NCI-H82 (cell line): Measurements from ENCODE around the gene LIMD2.

Experiments
- DNase-seq: peaks from one replicate; lab custom pipeline; 2025; lab: John Stamatoyannopoulos, UW

LIMD2 gene

DNA sequence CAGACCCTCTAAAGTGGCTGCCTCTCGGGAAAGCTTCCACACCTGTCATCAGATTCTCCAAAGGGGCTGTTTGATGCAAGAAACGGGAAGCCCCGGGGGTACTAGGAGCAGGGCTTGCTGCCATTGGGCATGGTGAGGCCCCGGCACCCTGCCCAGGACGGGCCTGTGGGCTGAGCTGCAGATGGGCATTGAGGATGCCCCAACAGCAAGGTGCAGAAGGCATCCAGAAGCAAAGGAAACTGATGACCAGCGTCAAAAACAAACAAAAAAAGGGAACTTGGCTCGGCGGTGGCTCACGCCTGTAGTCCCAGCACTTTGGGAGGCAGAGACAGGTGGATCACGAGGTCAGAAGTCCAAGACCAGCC lies 1.5 kb upstream of the LIMD2 start:
- DNase-seq, result no peak

DNA sequence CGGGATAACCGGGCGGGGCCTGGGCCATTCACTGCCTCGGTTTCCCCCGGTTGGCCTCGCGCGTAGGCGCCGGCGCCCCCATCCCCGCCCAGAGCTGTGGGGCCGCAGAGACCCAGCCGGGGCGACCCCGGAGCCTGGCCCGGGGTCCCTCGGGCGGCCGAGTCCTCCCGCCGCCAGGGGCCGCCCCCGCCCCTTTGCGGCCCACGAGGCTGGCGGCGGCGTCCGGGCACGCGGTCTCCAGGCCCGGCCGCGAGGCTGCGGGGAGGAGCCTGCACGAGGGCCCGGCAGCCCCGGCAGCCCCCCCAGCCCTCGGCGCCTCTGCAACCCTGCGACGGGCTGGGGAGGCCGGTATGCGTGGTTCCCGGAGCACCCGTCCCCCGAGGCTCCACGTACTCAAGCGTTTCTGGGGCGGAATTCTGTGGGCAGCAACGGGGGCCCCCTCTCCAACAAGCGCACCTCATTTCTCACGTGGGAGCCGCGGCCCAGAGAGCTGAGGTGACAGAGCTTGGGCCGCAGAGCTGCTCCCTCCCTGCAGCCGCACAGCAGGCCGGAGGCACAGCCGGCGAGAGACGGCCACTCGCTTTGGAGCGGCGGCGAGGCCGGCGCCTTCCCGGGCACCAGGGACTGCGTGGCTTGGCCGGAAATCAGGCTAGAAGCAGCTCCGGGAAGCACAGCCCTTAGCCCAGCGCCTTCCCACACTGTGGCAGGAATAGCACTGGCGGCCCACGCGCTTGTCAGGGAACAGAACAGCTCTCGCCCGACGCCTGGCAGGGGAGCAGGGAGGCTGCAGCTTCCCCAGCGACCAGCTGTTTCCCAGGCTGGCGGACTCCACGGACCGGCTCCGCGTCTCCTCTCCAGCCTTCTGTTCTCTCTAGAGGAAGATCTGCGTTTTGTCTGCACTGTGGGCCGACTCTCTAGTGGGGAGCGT lies 867 bp upstream of the LIMD2 start:
- DNase-seq, result peak; percentile 67

DNA sequence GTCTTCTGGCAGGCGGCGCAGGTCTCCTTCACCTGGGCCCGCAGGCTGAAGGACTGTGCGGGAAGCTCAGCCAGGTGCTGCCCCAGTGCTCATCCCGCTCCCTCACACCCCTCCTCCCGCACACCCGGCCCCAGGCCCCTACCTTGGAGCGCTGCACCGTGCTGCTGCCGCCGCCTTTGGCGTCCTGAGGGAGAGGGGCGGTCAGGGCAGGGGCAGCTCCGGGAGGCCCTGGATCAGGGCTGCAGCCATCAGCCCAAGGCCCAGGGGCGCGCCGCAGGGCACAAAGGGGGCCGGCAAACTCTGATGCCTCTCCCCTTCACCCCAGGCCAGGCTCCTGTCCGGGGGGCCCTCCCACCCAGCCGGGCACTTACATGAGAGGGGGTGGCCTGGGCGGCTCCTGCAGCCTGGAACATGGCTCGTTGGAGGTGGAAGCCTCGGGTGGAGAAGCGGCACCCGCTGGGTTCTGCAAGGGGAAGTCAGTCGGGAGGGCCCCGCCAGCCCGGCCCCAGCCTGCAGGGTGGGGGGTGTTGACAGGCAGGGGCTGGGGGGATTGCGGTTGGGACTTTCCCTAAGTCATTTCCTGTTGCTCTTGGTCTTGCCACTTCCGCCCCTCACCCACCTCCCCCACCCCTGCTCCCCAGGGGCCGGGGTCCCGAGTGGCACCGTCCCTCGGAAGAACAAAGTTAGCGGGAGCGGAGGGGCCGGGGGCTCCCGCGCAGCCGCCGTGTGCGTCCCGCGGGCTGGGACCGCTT lies 863 bp downstream of the LIMD2 start:
- peak; percentile 66 for DNase-seq

DNA sequence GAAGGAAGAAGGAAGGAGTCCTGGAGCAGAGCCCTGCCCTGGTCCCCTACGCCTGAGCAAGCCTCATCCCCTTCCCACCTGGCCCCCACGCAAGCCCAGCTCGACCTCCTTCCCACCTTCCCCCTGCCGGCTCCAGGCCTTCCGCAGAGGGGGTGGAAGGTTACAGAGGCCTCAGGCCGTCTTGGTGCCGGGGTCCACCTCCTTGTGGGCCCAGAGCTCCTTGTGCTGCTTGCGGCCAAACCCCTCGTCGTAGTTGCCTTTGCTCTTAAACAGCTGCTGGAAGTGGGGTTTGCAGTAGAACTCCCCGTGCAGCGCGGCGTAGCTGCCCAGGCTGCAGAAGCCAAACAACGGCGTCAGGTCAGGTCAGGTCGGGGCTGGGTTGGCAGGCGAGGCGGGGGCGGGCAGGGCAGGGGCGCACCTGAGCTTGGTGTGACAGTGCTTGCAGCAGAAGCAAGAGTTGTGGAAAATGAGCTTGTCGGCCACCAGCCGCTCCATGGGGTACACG lies 1.5 kb downstream of the LIMD2 start:
- no peak for DNase-seq

DNA sequence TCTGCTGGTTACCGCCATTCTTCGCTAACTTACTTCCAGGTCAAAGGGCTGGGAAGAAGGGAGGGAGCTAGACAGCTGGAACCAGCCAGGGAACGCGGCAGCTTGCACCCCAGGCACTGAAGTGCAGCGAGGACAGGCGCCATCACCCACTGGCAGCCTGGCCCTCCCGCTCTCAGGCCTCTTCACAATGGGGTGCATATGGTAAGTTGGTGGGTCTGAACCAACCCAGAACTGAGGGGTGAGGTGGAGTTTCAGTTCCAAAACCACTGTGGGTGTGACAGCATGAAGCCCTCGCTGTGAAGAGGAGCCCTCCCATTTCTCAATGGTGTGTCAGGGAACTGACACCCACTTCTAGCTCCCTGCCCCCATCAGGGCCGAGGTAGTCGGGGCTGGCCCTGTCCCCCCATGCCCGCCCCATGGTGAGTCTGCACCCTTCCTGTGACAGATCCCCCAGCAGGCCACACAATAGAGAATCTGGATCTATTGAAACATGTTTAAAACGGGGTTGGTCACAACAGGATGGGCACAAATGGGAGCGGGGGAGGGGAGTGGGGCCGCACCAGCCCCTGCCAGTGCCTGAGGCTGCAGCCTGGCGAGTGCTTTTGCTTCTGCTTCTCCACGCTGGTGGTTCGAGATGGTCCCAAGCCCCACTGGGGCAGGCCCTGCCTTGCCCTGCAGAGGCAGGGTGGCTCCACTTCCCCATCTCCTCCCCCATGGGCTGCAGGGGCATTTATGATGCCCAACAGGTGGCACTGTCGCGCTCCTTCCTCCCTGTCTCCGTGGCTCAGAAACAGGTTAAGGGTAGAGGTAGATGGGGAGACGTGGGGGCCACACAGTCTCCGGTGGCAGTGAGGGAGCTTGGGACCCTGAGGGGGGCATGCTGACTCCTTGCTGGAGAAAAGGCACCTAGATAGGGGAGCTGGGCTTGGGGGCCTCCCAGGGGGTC lies 2.3 kb downstream of the LIMD2 start:
- DNase-seq, result peak; percentile 80

DNA sequence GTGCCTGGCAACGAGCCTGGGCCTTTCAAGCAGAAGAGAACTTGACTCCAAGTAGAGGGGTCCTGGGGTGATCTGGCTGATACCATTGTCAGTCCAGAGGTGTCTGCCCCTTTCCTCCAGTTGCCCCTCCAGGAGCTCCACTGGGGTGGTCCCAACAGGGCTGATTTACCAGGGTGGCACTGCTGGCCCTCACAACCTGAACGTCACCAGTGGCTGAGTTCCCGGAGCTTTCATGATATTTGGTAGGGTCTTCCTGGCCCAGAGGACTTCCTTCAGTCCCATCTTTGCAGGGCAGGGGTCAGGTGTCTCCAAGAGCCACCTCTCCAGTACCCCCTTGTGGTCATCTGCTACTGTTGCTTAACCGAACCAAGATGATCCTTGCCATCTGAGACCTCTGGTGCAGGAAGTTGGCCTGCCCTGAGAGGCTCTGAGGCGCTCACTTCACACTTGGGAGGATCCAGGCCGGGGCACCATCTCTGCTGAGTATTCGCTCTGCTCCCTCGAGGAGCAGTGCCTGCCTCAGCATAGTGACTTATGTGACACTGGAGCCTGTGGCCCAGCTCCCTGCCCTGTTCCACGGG lies 3.5 kb downstream of the LIMD2 start:
- peak; percentile 75 for DNase-seq

DNA sequence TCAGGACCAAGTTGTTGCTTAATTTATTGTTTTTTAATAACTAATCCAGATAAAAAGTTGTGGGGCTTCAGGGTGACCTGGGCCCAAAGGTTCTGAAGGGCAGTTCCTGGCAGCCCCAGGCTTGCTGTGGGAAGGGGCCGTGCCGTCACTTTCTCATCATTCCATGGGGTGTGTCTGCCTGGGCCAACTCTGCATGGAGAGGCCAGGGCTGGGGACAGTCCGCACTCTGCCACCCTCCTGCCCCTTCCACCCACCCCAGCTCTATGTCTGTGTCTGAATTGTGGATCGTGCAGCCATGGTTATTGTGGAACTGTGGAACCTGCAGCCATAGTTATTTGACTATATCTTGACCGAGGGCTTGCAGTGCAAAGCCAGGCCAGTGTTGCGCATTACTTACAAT lies 4.0 kb downstream of the LIMD2 start:
- DNase-seq, result no peak

DNA sequence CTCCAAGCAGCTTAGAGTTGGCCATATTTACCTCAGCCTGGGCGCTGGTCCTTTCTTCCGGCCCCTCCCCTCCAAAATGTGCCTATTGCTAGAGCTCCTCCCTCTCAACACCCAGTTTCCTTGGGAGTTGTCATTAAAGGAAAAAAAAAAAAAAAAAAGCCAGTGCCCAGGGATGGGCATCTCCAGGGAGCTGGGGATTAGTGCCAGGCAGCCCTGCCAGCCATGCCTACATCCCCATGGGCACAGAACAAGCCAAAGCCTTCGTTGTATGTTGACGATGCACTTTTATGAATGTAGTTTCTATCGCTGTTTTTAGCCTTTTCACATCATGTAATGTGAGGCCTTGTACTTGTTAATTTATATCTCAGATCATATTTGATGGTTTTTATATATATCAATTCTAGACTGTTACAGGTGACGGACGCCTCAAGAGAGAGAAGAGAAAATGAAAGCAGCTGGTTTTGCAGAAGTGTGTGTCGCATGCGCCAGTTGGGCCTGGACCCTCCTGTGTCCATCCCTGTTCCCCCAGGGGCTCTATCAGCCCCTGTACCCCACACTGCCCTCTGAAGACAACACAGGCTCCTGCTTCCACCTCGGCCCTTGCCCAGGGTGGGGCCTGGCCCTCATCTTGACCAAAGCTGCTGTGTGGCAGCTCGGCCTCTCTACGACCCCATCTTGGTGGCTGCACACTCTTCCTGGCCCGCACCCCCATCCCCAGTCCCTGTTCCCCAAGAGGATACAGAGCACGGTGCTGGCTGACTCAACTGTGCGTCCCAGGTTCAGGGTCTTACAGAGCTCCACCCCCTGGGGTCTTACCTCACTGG lies 4.8 kb downstream of the LIMD2 start:
- DNase-seq, result no peak

DNA sequence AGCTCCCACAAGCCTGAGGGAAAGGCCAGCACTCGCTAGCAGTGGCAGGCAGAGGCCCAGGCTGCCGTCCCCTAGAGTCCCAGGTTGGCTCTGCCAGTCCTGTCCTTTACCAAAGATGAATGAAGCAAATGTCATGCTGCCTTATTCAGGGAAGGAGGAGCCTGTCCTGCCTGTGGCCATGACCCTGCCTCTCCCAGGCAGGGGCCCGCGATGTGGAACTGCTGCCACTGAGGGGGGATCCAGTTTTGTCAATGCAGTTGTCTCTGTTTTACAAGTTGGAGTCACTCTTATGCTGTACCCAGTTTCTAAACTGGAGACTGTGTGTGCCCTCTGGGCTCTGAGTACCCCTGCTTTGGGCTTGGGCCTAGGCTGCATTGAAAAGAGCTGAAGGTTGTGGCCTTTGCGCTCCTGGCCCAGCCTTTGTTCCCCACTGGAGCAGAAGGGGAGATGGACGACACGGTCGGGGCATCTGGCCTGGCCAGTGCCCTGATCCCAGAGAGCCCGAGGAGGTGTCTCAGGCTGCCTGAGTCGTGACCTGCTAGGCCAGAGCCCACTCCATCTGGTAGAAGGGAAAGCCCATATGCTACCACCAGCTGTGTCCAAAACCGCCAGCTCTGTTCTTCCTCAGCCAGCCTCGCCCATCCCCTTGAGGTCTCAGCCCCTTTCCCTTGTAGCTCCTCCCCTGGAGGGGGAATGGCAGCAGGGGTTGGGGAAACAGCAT lies 5.5 kb downstream of the LIMD2 start:
- peak; percentile 99 for DNase-seq

DNA sequence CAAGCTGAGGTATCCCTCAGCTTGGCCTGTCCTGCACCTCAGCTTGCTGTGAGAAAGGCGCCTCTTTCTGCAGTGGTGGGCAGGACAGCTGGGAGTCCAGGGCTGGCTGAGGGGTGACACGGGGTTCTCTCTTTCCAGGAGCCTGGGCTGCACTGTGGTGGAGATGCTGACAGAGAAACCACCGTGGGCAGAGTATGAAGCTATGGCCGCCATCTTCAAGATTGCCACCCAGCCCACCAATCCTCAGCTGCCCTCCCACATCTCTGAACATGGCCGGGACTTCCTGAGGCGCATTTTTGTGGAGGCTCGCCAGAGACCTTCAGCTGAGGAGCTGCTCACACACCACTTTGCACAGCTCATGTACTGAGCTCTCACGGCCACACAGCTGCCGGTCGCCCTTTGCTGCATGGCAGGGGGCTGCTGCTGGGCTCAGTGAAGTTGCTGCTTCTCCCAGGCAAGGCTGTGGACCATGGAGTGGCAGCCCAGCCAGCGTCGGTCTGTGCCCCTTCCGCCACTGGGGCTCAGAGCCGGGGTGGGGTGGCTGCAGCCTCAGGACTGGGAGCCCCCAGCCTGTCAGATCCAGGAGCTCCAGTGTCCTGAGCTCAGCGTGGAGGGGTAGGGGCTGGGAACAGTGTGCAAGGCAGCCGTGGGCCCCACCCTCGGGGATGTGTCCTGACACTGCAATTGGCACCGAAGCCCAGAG lies 6.4 kb downstream of the LIMD2 start:
- peak; percentile 31 for DNase-seq

DNA sequence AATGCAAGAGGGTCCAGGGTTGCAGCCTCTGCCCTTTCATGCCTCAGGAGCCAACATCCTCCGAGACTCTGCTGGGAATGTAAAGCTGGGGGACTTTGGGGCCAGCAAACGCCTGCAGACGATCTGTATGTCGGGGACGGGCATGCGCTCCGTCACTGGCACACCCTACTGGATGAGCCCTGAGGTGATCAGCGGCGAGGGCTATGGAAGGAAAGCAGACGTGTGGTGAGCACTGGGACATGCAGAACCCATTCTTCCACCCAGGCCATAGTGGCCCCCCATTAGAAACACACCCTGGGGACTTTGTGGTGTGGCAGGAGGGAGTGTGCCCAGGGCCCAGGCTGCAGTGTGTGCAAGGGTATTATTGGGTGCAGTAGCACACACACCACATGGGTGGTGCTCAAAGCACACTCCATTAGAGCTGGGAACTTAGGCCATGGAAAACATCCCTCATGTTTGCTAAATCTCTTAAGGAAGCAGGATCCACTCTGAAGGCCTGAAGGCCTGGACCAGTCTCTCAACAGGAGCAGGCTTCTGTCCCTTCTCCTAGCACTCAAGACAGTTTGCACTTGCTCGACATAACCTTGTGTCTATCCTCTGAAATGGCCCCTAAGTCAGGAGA lies 7.6 kb downstream of the LIMD2 start:
- DNase-seq, result peak; percentile 94

DNA sequence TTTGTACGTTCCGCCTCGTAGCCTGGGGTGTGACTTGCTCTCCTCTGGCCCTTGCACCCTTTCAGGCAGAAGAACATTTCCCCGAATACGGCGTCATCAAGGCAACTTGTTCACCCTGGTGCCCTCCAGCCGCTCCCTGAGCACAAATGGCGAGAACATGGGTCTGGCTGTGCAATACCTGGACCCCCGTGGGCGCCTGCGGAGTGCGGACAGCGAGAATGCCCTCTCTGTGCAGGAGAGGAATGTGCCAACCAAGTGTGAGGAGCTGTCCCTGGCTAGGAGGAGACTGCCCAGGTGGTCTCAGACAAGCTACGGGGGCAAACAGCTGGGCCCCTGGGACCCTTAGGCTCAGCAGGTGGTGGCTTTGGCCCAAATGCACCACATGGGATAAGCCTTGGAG lies 10.4 kb downstream of the LIMD2 start:
- DNase-seq, result no peak

DNA sequence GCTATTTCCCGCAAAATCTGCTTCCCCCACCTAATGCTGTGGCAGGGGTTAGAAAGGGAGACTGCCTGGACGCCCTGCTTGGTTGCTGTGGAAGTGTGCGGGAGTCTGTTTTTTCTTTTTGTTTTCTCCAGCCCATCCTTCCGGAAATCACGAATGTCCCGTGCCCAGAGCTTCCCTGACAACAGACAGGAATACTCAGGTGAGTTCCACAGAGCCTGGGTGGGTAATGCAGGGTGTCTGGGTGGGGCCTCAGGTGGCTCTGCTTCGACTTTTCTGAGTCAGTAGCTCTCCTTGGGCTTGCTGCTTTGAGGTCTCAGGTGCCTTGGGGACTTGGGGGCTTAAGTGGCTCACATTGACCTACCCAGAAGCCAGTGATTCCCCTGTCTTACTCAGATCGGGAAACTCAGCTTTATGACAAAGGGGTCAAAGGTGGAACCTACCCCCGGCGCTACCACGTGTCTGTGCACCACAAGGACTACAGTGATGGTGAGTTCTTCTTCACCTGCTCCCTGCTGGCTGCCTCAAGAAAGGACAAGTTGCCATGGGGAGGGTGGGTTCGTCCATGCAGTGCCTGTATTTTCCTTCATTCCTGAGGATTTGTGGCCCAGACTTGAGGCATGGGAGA lies 11.4 kb downstream of the LIMD2 start:
- no peak for DNase-seq

DNA sequence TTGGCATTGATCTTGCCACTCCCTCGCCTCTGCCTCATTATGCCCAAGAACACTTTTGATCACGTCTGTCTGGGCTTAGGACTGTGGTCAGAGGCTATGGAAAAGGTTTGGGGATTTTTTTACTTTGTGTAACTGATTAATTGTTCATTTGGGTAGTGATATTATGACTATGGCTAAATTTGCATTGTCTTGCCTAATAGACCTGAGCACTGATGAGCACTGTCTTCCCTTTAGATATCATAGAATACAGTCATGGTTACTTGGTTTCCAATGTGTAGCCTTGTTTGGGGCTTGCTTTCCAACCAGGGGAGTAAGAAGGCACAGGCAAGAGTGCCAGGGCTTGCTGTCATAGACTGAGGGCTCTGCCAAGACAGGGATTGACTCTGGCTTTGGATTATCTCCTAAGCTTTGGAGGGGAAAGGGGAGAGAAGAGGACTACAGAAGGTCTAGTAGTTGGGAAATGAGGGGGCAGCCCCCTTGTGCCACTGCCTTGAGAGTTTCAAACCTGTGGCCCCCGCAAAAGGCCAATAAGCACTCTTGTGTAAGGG lies 13.7 kb downstream of the LIMD2 start:
- DNase-seq, result peak; percentile 55

DNA sequence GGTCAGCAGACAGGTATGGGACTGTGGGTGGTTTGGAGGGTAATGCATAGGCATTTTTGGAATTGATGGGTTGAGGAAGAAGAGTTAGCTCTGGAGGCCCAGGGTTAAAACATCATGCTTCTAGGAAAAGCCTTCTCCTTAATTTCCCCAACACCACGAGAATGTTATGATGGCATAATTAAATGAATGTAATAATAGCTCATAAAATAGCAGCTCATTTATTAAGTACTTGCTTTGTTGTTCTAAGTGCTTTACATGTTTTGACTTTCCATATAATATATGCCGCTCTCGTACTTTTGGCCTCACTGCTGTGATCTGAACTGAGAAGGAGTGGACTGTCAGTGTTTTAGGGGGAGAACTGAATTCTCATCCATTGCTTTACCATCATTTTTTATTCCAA lies 14.3 kb downstream of the LIMD2 start:
- DNase-seq, result no peak

DNA sequence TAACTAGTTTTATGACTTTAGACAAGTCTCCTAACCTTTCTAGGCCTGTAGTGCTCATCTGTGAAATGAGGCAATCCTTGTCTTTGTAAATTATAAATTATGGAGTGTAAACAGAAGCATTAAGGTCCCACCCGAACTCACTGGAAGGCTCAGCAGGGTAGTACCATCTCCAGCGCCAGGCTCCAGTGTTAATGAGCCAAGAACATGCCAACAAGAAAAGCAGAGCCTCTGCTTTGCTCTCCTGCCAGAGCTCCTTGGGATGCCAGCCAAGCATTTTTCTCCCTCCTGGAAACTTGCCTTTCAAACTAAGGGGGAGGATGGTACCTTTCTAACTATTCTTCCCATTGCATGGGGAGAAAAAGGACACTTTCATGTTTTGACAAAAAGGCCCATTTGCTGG lies 14.9 kb downstream of the LIMD2 start:
- no peak for DNase-seq

DNA sequence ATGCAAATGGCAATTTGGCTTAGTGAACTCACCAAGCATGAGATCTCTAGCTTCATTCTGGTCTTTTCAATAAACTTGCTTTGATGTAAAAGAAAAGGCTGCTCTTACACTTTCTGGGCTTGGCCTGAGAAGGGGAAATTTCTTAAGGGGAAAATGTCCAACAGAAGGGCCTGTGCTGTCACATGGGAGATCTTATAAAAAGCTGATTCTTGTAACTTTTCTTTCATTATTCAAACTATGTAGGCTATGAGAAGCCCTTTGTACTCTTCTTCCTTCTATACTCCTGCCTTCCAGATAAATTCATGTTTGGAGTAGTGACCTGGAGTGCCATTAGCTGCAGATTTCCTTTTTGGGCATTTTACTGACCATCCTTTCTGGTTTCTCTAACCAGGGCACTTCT lies 16.9 kb downstream of the LIMD2 start:
- no peak for DNase-seq

DNA sequence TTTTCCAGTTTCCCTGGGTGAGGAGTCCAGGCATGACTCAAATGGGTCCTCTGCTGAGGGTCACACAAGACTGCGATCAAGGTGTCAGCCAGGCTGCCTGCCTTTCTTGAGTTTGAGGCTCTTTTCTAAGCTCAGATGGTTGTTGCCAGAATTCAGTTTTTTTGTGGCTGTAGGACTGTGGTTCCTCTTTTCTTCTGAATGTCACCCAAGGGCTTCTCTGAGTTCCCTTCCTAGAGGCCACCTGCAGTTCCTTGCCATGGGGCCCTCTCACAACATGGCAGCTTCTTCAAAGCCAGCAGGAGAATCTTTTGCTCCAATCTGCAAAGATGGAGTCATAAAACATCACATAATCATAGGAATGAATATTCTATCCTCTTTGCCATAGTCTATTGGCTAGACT lies 17.5 kb downstream of the LIMD2 start:
- DNase-seq, result no peak
